Measurements from ENCODE around the gene ZBTB43.

DNA sequence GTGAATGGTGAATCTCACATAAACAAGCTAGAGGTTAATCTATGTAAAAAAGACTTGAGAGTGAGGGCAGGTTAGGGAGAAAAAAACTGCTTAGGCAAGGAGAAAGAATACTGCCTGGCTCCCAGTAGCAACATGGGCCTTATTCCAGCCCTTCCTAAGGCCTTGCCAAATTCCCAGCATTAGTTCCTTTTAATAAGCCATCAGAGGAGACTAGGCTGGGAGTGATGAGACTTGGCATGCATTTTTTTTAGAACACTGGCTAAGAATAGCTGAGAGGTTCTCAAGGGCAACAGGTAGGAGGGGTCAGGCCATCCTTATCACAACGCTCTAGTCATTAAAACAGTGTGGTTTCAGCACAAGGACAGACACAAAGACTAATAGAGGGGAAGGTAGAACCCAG, 20.9 kb upstream of the ZBTB43 start:
- TF ChIP-seq, protein P1, sequence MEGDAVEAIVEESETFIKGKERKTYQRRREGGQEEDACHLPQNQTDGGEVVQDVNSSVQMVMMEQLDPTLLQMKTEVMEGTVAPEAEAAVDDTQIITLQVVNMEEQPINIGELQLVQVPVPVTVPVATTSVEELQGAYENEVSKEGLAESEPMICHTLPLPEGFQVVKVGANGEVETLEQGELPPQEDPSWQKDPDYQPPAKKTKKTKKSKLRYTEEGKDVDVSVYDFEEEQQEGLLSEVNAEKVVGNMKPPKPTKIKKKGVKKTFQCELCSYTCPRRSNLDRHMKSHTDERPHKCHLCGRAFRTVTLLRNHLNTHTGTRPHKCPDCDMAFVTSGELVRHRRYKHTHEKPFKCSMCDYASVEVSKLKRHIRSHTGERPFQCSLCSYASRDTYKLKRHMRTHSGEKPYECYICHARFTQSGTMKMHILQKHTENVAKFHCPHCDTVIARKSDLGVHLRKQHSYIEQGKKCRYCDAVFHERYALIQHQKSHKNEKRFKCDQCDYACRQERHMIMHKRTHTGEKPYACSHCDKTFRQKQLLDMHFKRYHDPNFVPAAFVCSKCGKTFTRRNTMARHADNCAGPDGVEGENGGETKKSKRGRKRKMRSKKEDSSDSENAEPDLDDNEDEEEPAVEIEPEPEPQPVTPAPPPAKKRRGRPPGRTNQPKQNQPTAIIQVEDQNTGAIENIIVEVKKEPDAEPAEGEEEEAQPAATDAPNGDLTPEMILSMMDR (IDR thresholded peaks at IDR 0.05; ENCODE audit: low read depth, low read length, missing input control) = no peak
- TF ChIP-seq RXRA (IDR thresholded peaks at IDR 0.05) (no peak), YY1 (IDR thresholded peaks at IDR 0.05) (no peak)
- TF ChIP-seq, protein P2, sequence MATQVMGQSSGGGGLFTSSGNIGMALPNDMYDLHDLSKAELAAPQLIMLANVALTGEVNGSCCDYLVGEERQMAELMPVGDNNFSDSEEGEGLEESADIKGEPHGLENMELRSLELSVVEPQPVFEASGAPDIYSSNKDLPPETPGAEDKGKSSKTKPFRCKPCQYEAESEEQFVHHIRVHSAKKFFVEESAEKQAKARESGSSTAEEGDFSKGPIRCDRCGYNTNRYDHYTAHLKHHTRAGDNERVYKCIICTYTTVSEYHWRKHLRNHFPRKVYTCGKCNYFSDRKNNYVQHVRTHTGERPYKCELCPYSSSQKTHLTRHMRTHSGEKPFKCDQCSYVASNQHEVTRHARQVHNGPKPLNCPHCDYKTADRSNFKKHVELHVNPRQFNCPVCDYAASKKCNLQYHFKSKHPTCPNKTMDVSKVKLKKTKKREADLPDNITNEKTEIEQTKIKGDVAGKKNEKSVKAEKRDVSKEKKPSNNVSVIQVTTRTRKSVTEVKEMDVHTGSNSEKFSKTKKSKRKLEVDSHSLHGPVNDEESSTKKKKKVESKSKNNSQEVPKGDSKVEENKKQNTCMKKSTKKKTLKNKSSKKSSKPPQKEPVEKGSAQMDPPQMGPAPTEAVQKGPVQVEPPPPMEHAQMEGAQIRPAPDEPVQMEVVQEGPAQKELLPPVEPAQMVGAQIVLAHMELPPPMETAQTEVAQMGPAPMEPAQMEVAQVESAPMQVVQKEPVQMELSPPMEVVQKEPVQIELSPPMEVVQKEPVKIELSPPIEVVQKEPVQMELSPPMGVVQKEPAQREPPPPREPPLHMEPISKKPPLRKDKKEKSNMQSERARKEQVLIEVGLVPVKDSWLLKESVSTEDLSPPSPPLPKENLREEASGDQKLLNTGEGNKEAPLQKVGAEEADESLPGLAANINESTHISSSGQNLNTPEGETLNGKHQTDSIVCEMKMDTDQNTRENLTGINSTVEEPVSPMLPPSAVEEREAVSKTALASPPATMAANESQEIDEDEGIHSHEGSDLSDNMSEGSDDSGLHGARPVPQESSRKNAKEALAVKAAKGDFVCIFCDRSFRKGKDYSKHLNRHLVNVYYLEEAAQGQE (IDR thresholded peaks at IDR 0.05) = no peak
